NCI-H2171 treated with DMSO at 0.1 percent for 48 hours (cell line): Measurements from ENCODE around the gene DENND10.
A peak's percentile ranks its signal among the peaks of the same experiment; 100 is the strongest.
"Not testable (repeated sequence)": the region's sequence is repeated elsewhere in the genome, so short reads cannot be mapped to it uniquely, and the experiment has no call there.

Experiments used
- DNase-seq: peaks from one replicate; lab custom pipeline; 2025; lab: John Stamatoyannopoulos, UW

The DENND10 gene

GRCh38 chr10:119167041-119167440, 63.1 kb downstream of the DENND10 start:
- DNase-seq, result no peak

GRCh38 chr10:119174109-119174508, 70.2 kb downstream of the DENND10 start:
- no peak for DNase-seq

GRCh38 chr10:119176166-119176565, 72.3 kb downstream of the DENND10 start:
- no peak for DNase-seq

- DNase-seq, result no peak
Measured at GRCh38 chr10:119177708-119178371, 73.9 kb downstream of the DENND10 start.

- DNase-seq, result peak; percentile 86
Measured at GRCh38 chr10:119178372-119179119, 74.6 kb downstream of the DENND10 start, which contains the start of gene PRDX3. Gene PRDX3, minus strand, starts transcription at chr10:119178812. Its CDS starts 22 bp downstream, at chr10:119178790.

GRCh38 chr10:119180850-119181400, 77.0 kb downstream of the DENND10 start:
- DNase-seq, result not testable (repeated sequence)

GRCh38 chr10:119183664-119184412, 79.9 kb downstream of the DENND10 start:
- DNase-seq, result no peak
